K562 treated with DMSO at 1 percent for 48 hours (cell line): ENCODE data around the gene AQP5. TPM values are rescaled to one million over a fixed set of nuclear protein-coding genes. Genes with fewer than 3 reads are reported as not detected.

ENCODE experiments used
- total RNA-seq: library from RNA; unstranded; fragments of 300-600 nt; gene quantifications from 2 replicates; pipeline ENCODE4 v1.2.3, GENCODE V29; 2022; ENCODE audit warnings: low replicate concordance; ENCODE audit errors: extremely low read depth

Gene AQP5
- total RNA-seq: not detected in 2 replicates

GRCh38 chr12:49961111-49961922 lies at the start of gene AQP5:
TSS of gene AQP5 (plus strand) at chr12:49961872. CDS start at chr12:49962018, 146 bp downstream.

DNA sequence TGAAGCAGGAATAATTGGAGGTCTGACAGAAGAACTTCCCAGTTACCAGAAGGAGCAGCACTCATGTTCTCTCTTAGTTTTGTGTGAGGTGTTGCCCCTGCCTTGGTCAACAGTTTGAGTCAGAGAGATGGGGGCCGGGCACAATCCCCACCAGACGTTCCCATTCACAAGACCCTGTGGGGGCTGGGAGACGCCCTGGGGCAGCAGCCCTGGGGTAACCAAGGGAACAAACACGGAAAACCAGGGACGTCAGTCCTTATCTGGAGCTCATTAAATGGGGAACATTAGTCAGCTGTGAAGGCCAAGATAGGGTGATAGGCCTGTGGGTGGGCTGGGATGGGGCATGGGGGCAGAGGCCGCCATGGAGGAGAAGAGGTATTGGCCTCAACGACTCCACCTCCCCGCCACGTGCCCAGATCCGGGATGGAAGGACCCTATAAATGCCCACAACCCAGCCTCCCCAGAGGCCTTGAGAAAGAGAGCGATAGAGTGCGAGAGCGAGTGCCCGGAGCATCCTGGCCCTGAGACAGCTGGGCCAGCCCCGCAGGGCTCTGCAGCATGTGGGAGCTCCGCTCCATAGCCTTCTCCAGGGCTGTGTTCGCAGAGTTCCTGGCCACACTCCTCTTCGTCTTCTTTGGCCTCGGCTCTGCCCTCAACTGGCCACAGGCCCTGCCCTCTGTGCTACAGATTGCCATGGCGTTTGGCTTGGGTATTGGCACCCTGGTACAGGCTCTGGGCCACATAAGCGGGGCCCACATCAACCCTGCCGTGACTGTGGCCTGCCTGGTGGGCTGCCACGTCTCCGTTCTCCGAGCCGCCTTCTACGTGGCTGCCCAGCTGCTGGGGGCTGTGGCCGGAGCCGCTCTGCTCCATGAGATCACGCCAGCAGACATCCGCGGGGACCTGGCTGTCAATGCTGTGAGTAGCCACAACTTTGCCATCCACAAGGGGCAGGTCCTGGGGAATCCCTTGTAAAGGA lies 11.1 kb upstream of the AQP5 start, which contains the start of gene AQP2:
Gene AQP2, plus strand, starts transcription at position 465 of the 979 bp plus-strand sequence. Its CDS starts 94 bp downstream, at position 559.

GRCh38 chr12:49972641-49973360 lies 11.1 kb downstream of the AQP5 start, which contains the start of gene AQP6:
TSS of gene AQP6 (plus strand) at chr12:49972947. CDS start at chr12:49973174, 227 bp downstream.

Other genes starting within 250 kb of the AQP5 start
- 294 TPM in 1 of 2 replicates, not detected in the other for gene TMBIM6, start 220.3 kb upstream of the AQP5 start, total RNA-seq
- gene NCKAP5L, start 133.5 kb upstream of the AQP5 start, total RNA-seq: not detected in 2 replicates
- gene BCDIN3D, start 118.8 kb upstream of the AQP5 start, total RNA-seq: not detected in 2 replicates
- gene FAIM2, start 58.0 kb upstream of the AQP5 start, total RNA-seq: not detected in 2 replicates
- not detected in 2 replicates for gene AQP2, start 11.1 kb upstream of the AQP5 start, total RNA-seq
- gene AQP6, start 11.1 kb downstream of the AQP5 start, total RNA-seq: not detected in 2 replicates
- gene RACGAP1, start 63.6 kb downstream of the AQP5 start, total RNA-seq: not detected in 2 replicates
- not detected in 2 replicates for gene ASIC1, start 95.7 kb downstream of the AQP5 start, total RNA-seq
- gene SMARCD1, start 123.5 kb downstream of the AQP5 start, total RNA-seq: not detected in 2 replicates
- gene GPD1, start 142.1 kb downstream of the AQP5 start, total RNA-seq: not detected in 2 replicates
- gene COX14, start 150.4 kb downstream of the AQP5 start, total RNA-seq: not detected in 2 replicates
- gene CERS5, start 205.5 kb downstream of the AQP5 start, total RNA-seq: not detected in 2 replicates